Left renal cortex interstitium (tissue), 4 donors: ENCODE results near the gene PDE7B. TPM values are rescaled to one million over a fixed set of nuclear protein-coding genes. Genes with fewer than 3 reads are reported as not detected.

ENCODE experiments used
- DNase-seq, 4 donors: peaks; one replicate each; pipeline ENCODE4 v3.0.0-alpha.2; 2013; ENCODE audit warnings: low read depth in 4 of 4, low spot score in 2 of 4, missing footprints in 1 of 4
- polyA plus RNA-seq, 4 donors: library from polyadenylated mRNA; unstranded; fragments of 120-200 nt; gene quantifications; one replicate each; pipeline ENCODE4 v1.2.1, GENCODE V29; 2013; ENCODE audit not compliant: insufficient read length in 4 of 4

Gene PDE7B
- polyA plus RNA-seq, 4 donors = 6.7 to 10.0 (median 8.0) TPM

GRCh38 chr6:135976585-135976984, 125.1 kb downstream of the PDE7B start:
- DNase-seq = no peak

GRCh38 chr6:135983093-135983492, 131.6 kb downstream of the PDE7B start:
- no peak for DNase-seq

GRCh38 chr6:135983718-135984343, 132.3 kb downstream of the PDE7B start:
- DNase-seq = no peak

- no peak for DNase-seq
These were observed 134.0 kb downstream of the PDE7B start for GRCh38 chr6:135985471-135985870.

GRCh38 chr6:135987226-135987625, 135.7 kb downstream of the PDE7B start:
- no peak for DNase-seq

GRCh38 chr6:135990439-135990838, 138.9 kb downstream of the PDE7B start:
- no peak for DNase-seq

GRCh38 chr6:135990855-135991464, 139.5 kb downstream of the PDE7B start:
- no peak for DNase-seq

GRCh38 chr6:135992739-135993138, 141.2 kb downstream of the PDE7B start:
- no peak for DNase-seq

GRCh38 chr6:135993361-135993760, 141.9 kb downstream of the PDE7B start:
- no peak for DNase-seq

GRCh38 chr6:135994857-135995544, 143.5 kb downstream of the PDE7B start:
- no peak for DNase-seq

GRCh38 chr6:135995545-135995898, 144.0 kb downstream of the PDE7B start:
- no peak for DNase-seq

- DNase-seq = no peak
These were observed 145.2 kb downstream of the PDE7B start for GRCh38 chr6:135996668-135997067.

GRCh38 chr6:135999393-135999792, 147.9 kb downstream of the PDE7B start:
- no peak for DNase-seq

GRCh38 chr6:136007345-136007744, 155.8 kb downstream of the PDE7B start:
- DNase-seq = no peak

- DNase-seq = no peak
These were observed 160.0 kb downstream of the PDE7B start for GRCh38 chr6:136011475-136011874.

GRCh38 chr6:136012198-136012887, 160.8 kb downstream of the PDE7B start:
- no peak for DNase-seq

- DNase-seq = no peak
These were observed 161.4 kb downstream of the PDE7B start for GRCh38 chr6:136012943-136013342.

GRCh38 chr6:136014454-136015437, 163.2 kb downstream of the PDE7B start:
- DNase-seq = no peak

GRCh38 chr6:136015531-136015930, 164.0 kb downstream of the PDE7B start:
- no peak for DNase-seq
